Liver (tissue), 3 donors: ENCODE results near the gene DHX57.

Experiments used
- ATF3 ChIP-seq: IDR thresholded peaks from 2 replicates; pipeline ENCODE4 v1.6.1; 2016; ENCODE audit warnings: antibody characterized with exemption
- CTCF ChIP-seq: fragments of 150-350 bp; IDR thresholded peaks from 2 replicates; pipeline ENCODE4 v1.5.1; 2017; ENCODE audit warnings: improper control_type of control experiment, low read depth, low read length; ENCODE audit not compliant: missing input control
- RXRA ChIP-seq, 2 donors: IDR thresholded peaks; 2 replicates each; pipeline ENCODE4 v1.6.1; 2017 to 2018; ENCODE audit warnings: antibody characterized with exemption in 2 of 2, mild to moderate bottlenecking in 1 of 2
- donor health status: healthy.
- donor health status: healthy.

GRCh38 chr2:38806015-38806732 is 69.6 kb downstream of the DHX57 start:
- TF ChIP-seq CTCF, result no peak
- no peak for TF ChIP-seq ATF3
- no peak for TF ChIP-seq RXRA (IDR thresholded peaks at IDR 0.05)
